Urinary bladder (tissue), 4 donors: ENCODE measurements around the gene HOXB13. TPM values are rescaled to one million over a fixed set of nuclear protein-coding genes. Genes with fewer than 3 reads are reported as not detected.

Source experiments
- DNase-seq: peaks from one replicate; pipeline ENCODE4 v3.0.0-alpha.2; 2015; ENCODE audit errors: extremely low spot score
- H3K27ac ChIP-seq: one replicate; pipeline ENCODE4 v1.5.1; 2013; ENCODE audit warnings: low read depth, mild to moderate bottlenecking, moderate library complexity
- H3K36me3 ChIP-seq: one replicate; pipeline ENCODE4 v1.6.1; 2013; ENCODE audit warnings: mild to moderate bottlenecking, moderate library complexity; ENCODE audit not compliant: insufficient read depth
- H3K4me1 ChIP-seq: one replicate; pipeline ENCODE4 v1.6.1; 2013; ENCODE audit warnings: mild to moderate bottlenecking, moderate library complexity; ENCODE audit not compliant: insufficient read depth
- H3K4me3 ChIP-seq: one replicate; pipeline ENCODE4 v1.5.1; 2013; ENCODE audit warnings: low read depth, low read length
- WGBS: extraction: QIAGEN DNeasy Blood & Tissue Kit; methylation state at CpG from one replicate; pipeline ENCODE4 v1.1.7; 2013; 5-methylcytosine and 5-hydroxymethylcytosine counted together
- polyA plus RNA-seq: library from polyadenylated mRNA; stranded (reverse); fragments of 200-250 nt; gene quantifications from one replicate; pipeline ENCODE4 v1.2.3, GENCODE V29; 2013
- total RNA-seq: library from RNA; depleted of rRNA; stranded (reverse); fragments of >200 nt; gene quantifications from one replicate; pipeline ENCODE4 v1.2.3, GENCODE V29; 2014
- donor health status: healthy with polysubstance abuse.
- donor health status: healthy.

Gene HOXB13
- total and polyA plus RNA-seq, 2 donors, result 1.5 to 1.7 TPM

DNA sequence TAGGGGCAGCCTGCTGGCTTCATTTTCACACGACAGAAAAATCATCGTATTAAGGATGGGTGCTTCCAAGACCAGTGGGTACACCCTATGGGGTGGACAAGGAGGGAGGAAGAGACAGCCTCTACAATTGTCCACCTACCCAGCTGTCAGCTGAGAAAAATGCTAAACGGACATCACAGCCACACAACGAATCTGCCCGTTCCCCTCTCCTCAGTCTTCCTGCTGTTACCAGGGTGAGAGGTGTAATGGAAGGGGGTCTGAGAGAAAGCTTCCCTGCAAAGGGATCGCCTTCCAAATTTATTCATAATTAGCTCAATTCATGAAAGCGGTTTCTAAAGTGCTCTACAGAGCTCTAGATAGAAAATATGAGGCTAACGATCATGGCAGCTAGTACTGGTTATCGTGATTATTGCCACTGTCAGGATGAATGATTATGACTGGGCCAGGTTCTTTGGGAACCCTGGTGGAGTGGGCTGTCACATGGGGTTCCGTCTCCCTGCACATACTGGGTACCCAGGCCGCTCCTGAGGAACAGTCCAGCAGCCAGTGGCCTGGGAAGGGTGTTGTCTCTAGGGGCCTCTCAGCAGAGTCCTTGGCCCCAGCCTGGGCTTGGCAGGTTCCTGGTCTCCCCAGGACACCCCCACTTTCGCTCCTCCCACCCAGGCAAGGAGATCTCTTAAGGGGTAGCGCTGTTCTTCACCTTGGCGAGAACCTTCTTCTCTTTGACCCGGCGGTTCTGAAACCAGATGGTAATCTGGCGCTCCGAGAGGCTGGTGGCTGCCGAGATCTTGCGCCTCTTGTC is 2.2 kb downstream of the HOXB13 start:
- H3K36me3 ChIP-seq, result no peaks in the 10 kb centered on the region
- no peak overlapping the region for H3K27ac ChIP-seq
- no peaks in the 10 kb centered on the region for H3K4me1 ChIP-seq
- no peak for DNase-seq
- H3K4me3 ChIP-seq, result no peak overlapping the region
- 27% methylated on average over 20 of the region's 20 CpGs for WGBS

DNA sequence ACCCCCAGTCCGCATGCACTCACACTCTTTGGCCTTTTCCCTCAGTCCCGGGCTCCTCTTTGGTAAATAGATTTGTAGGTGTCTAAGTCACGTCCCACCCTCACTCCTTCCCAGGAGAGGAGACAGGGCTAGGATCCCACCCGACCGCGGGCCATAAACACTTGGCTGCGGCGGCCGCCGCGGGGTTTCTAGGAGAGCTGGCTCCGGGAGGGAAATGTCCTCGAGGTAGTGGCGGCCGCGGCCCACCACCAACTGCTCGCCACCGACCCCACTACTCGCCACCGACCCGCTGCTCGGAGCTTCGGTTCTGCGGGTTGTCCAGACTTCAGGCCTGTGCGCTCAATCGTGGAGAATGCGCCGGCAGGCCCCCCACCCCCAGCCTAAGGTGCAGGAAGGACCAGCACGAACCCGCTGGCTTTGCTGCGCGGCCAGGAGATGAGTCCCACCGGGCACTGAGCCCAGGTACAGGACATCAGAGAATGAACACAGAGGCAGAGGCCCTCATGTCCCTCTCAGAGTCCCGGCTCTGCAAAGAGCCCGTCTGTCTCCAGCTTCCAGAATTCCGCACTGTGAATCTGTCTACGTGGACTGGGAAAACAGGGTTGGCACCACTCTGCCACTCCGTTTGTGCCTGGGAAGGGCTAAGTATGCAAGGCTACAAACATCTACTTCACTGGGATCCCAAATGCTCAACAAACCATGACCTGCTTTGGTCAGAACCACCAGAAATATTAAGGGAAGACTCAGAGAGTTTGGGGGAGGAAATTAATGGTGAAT is 3.1 kb downstream of the HOXB13 start:
- DNase-seq, result no peak
- Histone ChIP-seq H3K36me3 (no peaks in the 10 kb centered on the region), H3K27ac (no peak overlapping the region), H3K4me3 (no peak overlapping the region), H3K4me1 (no peaks in the 10 kb centered on the region)
- WGBS, result 18% methylated on average over 38 of the region's 38 CpGs

DNA sequence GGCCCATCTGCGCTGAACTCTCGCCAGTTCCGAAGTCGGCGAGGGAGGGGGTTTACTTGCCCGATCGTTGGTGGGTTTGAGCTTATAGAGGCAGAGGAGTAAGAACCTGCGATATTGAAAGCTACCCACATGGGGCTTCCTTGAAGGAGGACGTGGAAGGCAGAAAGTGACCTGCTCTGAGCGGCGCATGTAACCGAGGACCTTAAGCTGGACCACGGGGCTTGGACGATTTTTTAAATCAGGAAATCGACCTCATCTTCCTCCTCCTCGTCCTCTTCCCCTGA is 3.6 kb downstream of the HOXB13 start:
- Histone ChIP-seq H3K4me3 (no peak overlapping the region), H3K27ac (no peak overlapping the region), H3K4me1 (no peaks in the 10 kb centered on the region), H3K36me3 (no peaks in the 10 kb centered on the region)
- DNase-seq, result no peak
- WGBS, result 7% methylated on average over 16 of the region's 16 CpGs

DNA sequence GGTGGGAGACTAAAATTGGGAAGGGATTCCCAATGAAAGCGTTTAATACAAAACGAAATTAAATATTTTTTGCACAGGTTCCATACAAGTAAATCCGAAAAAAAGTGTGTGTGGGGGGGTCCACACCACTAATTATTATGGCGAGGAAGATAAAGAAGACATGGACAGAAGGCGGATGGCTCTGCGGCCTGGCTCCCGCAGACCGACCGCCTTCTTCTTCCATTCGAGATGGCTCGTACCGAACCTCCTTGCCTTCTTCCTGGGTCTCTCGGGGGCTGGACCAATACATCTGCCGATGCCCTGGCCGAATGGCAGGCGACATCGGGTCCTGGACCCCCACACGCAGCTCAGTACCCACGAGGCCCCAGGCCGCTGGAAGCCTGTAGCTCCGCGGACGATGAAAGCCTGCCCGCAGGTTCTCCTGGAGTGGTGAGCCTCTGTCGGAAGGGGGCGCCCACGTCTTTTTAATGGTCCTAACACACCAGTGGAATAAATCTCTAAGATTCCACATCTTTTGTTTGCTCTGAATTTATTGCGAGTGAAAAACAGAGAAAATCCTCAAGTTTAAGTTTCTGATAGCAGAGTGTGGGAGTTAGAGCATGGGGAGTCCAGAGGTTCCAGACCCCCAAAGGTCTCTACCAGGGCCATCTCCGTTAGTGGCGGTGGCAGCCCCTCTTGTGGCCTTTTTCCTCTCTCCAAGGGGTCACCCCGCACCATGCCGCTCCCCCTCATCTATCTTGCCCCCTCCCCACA is 4.1 kb downstream of the HOXB13 start:
- Histone ChIP-seq H3K27ac (no peak overlapping the region), H3K4me3 (no peak overlapping the region), H3K4me1 (no peaks in the 10 kb centered on the region), H3K36me3 (no peaks in the 10 kb centered on the region)
- 12% methylated on average over 32 of the region's 32 CpGs for WGBS
- no peak for DNase-seq

DNA sequence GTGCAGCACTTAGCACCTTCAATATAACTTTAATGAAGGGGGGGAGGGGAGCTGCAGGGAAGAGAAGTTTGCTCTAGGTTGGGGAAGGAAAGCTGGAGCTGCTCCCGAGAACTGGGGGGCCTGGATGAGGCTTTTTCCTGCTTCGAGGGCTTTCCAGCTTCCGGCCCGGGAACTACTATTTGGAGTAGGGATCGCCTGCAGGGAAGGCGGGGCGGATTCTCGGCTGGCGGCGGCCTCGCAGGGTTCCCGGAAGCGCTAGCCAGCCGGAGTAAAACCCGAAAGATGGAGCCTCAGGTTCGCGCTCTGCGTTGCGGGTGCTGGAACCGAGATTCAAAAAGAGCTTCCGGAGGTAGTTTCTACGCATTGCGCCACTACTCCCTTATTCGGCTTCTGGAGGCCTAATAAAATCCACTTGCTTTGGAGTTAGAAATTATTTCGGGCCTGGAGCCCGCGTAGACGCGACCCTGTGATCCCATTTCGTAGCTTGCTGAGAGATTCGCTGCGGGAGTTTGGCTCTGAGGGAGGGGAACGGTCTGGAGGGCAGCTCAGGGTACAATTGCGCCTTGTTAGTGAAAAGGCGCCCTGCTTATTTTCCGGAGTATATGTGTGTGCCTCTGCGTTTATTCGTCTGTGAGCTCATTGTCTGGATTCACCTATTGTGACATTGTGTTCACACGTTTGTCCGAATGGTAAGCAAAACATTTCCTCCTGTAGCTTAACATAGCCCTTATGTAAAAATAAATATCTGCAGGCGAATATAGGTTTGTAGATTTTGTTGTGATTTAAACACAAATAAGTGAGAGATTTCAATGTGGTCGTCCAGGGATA is 4.9 kb downstream of the HOXB13 start:
- Histone ChIP-seq H3K4me1 (no peaks in the 10 kb centered on the region), H3K4me3 (peak overlapping the region; percentile 19), H3K36me3 (no peaks in the 10 kb centered on the region), H3K27ac (no peak overlapping the region)
- 16% methylated on average over 42 of the region's 42 CpGs for WGBS
- no peak for DNase-seq

DNA sequence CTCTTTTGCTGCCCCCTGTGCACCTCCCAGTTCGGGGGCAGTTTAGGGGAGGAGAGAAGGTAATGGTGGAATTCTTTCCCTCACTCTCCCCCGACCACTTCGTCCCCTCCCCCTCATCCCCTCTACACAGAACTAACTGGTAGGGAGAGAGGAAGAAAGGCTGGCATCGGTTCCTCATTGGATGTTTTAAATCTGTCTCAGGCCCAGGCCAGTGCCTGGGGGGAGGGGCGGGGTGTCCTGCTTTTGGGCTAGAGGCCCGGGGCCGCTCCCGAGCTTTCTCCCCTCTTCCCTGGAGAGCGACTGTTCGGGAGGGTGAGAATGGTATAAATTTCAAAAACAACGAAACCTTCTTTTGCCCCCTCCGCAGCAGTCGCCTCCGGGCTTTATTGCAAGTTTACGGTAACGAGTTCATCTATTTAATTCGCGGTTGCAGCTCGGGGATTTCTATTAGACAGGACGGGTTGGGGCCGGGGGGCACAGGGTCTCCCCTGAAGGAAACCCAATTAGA is 5.6 kb downstream of the HOXB13 start, which contains the start of gene PRAC2:
TSS of gene PRAC2 (plus strand) at position 271 of the 508 bp plus-strand sequence. CDS start 1,226 bp downstream, outside the sequence.
- Histone ChIP-seq H3K4me3 (peak within 1 kb of the TSS; percentile 19), H3K4me1 (no peaks in the 10 kb centered on the region), H3K27ac (no peak within 1 kb of the TSS), H3K36me3 (no peaks in the 10 kb centered on the region)
- 3% methylated on average over 21 of the region's 21 CpGs for WGBS
- no peak for DNase-seq

DNA sequence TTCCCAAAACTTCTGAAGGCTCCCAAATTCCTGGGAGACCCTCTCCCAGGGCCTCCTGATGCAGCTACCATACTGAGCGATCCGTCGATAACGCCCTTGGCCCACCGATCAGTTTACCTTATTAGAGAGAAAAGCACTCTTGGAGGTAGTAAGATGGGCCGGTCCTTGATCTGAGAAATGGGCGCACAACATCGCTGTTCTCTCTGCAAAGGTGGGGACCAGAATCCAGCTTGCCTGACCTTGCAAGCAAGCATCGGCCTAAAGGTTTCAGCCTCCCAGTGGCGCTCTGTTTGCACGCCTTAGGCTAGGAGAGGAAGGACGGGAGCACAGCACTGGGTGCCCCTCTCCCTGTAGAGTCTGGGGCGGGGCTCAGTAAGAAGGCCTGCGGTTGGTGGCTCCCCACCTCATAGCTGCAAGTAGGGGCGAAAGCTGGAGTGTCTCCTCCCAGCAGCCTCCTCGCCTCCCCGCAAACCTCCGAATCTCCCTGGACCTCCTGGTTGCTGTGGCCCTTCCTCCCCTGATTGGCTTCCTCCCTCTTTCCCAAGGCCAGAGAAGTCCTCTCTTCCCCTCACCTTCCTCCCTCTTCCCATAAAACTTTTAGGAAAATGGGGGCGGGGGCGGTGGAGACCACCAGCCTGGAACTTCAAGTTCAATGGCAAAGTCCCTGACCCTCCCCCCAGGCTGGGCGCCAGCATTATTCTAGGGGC is 6.2 kb downstream of the HOXB13 start, which contains the start of gene PRAC1:
TSS of gene PRAC1 (minus strand) at position 318 of the 707 bp plus-strand sequence. CDS start at position 192, 126 bp downstream.
- Histone ChIP-seq H3K4me3 (peak within 1 kb of the TSS; percentile 19), H3K4me1 (no peaks in the 10 kb centered on the region), H3K36me3 (no peaks in the 10 kb centered on the region), H3K27ac (no peak within 1 kb of the TSS)
- no peak for DNase-seq
- WGBS, result 14% methylated on average over 21 of the region's 21 CpGs

DNA sequence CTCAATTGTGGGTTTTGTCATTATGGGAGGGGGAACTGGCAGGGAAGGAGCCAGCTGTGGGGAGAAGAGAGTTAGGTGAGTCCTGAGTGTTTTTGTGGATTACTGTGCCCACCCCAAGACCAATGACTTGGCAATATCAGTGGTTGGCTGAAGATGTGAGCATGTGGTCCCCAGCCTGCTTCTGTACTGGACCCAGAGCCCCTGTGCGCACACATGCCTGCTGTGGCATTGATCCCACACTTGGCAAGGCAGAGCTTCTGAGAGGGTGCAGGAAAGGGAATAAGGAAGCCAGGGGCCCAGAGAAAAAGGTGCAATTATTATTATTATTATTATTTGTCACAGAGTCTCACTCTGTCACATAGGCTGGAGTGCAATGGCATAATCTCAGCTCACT is 7.5 kb downstream of the HOXB13 start:
- no peaks in the 10 kb centered on the region for H3K4me1 ChIP-seq
- no peaks in the 10 kb centered on the region for H3K36me3 ChIP-seq
- H3K4me3 ChIP-seq, result no peak overlapping the region
- no peak for DNase-seq
- WGBS, result 91% methylated on average over 1 of the region's 1 CpG
- H3K27ac ChIP-seq, result no peak overlapping the region

DNA sequence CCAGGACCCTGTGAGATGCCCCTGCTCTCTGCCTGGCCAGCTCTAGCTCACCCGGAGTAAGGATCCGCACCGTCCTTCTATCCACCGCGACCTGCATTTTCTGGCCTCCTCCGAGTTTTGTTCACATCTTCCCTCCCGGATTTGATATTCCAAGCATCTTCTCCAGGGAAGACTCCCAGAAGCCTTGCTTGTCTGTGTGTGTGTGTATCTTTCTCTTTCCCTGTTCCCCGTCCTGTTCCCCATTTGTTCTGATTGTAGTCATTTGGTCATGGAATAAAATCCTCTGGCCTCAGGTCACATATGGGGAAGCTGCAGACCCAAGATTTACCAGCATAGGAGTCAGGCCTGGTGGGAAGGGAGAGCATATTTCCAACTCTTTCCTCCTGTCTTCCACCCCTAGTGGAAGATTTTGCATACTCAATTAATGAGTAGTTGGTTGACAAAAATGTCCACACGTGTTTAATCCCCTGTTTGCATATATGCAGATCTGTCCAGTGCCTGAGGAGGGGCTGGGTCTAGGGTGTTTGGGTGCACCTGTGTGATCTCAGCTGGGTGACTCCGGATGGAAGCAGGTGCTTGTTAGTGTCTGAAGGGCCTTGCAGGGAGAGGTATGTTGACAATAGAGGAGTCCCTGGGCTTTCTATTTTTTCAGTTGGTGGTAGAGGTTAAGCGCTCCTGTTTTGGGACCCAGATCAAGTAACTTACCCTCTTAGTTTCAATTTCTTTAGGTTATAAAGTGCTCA is 8.1 kb downstream of the HOXB13 start:
- no peaks in the 10 kb centered on the region for H3K4me1 ChIP-seq
- no peak overlapping the region for H3K27ac ChIP-seq
- no peak overlapping the region for H3K4me3 ChIP-seq
- no peaks in the 10 kb centered on the region for H3K36me3 ChIP-seq
- WGBS, result 33% methylated on average over 11 of the region's 11 CpGs
- DNase-seq, result no peak

DNA sequence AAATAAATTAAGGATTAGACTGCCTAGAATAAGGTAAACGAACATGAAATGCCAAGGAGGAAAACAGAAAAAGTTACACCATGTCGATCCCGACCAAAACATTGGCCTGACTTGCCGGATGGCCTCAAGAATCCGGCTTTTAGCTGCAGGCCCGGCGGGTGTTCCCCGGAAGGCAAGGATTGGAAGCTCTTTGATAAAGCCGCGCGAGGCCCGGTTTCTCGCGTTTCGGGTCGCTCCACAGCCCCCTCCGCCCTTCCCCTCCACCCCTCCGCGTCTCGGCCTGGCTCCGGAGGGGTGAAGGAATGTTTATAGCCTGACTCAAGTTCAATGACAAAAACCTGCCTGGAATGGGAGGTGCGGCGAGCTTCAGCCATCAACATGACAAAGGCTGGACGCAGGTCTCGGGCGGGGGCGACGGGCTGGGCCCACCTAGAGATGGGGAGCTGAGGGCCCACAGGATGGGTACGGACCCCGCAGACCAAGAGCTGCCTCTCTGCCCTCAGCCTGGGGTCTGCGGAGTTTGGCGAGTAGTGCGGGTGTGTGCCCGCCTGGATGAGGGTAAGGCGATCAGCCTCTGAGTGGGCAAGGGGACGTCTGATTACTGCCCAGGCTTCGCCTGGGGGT is 8.8 kb downstream of the HOXB13 start:
- Histone ChIP-seq H3K4me3 (peak overlapping the region; percentile 12), H3K4me1 (no peaks in the 10 kb centered on the region), H3K27ac (no peak overlapping the region), H3K36me3 (no peaks in the 10 kb centered on the region)
- no peak for DNase-seq
- 10% methylated on average over 37 of the region's 37 CpGs for WGBS

DNA sequence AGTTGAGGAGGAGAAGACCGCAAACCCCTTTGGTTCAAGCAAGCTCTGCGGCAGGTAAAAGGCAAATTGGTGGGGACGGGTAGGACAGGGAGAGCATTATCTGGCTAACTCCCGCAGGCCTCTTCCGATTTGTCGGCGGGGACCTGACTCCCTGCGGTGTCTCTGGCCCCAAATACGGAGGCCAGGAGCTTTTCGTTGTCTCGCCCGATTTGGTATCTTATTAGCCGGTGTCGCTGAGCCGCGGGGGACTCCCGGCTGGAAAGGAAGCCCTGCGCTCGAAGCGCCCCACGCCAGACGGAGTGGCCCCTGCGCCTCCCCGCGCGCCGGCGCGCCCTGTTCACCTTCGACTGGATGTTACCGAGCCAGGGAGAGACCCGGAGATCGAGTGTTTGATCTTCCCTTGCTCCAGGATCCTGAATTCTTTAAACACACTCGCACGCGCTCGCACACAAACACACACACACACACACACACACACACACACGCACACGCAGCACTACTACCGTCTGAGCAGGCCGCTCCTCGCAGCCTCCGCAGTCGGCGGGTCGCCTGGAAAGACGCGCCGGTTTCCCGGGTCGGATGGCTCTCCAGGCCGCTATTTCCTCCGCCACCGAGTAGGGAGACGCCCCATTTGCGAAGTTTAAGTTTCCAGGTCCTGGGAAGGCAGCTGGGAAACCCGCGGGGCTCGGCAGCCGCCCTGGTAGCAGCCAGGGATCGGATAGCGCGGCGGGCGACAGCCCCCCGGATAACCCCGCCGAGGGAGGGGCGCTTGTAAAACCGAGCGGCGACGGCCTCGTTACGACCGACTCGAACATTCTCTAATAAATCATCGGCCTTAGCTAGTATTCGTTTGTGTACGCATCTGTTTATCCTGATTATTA is 9.5 kb downstream of the HOXB13 start:
- Histone ChIP-seq H3K4me1 (no peaks in the 10 kb centered on the region), H3K27ac (peak overlapping the region; percentile 35), H3K36me3 (no peaks in the 10 kb centered on the region), H3K4me3 (peak overlapping the region; percentile 12)
- 4% methylated on average over 80 of the region's 80 CpGs for WGBS
- no peak for DNase-seq
